SIG-M5 (cell line): Measurements from ENCODE around the gene HIC1.
"Not testable (repeated sequence)": the region's sequence is repeated elsewhere in the genome, so short reads cannot be mapped to it uniquely, and the experiment has no call there.

ENCODE experiments used
- DNase-seq: peaks from one replicate; lab custom pipeline; 2025; lab: John Stamatoyannopoulos, UW

The HIC1 gene, protein sequence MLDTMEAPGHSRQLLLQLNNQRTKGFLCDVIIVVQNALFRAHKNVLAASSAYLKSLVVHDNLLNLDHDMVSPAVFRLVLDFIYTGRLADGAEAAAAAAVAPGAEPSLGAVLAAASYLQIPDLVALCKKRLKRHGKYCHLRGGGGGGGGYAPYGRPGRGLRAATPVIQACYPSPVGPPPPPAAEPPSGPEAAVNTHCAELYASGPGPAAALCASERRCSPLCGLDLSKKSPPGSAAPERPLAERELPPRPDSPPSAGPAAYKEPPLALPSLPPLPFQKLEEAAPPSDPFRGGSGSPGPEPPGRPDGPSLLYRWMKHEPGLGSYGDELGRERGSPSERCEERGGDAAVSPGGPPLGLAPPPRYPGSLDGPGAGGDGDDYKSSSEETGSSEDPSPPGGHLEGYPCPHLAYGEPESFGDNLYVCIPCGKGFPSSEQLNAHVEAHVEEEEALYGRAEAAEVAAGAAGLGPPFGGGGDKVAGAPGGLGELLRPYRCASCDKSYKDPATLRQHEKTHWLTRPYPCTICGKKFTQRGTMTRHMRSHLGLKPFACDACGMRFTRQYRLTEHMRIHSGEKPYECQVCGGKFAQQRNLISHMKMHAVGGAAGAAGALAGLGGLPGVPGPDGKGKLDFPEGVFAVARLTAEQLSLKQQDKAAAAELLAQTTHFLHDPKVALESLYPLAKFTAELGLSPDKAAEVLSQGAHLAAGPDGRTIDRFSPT

DNA sequence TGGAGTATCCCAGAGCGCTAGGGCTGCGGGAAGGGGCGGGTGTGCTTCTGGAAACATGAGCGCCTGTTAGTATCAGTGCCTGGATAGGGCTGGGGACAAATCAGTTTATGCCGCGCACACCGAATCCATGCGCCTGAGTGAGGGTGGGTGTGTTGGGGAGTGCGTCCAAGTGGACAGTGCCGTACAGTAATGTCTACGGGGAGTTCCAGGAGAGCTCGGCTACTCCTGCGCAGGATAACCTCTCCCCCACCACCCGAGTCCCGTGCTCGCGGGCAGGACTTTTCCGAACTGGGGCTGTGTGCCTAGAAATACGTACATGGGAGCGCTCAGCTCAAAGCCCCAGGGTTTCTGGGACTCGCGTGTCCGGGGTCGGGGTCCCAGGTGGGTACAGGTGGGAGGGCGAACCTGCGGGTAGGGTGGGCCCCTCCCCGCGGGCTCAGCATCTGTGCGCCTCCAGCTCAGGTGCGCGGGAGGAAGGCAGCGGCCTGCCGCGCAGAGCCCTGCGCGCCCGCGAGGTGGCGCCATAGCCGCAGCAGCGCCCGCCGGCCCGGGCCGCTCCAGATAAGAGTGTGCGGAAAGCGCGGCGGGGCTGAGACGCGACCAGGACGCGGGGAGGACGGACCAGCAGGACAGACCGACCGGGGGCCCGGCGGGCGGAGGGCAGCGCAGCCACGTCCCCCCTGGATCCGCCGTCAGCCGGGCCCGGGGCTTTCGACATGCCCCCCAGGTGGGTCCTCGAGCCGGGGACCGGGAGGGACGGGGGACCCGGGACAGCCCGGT is at the start of gene HIC1:
Gene HIC1 (plus strand): TSS at position 592 of the 780 bp plus-strand sequence. CDS start 1,588 bp downstream, outside the sequence.
- no peak for DNase-seq

DNA sequence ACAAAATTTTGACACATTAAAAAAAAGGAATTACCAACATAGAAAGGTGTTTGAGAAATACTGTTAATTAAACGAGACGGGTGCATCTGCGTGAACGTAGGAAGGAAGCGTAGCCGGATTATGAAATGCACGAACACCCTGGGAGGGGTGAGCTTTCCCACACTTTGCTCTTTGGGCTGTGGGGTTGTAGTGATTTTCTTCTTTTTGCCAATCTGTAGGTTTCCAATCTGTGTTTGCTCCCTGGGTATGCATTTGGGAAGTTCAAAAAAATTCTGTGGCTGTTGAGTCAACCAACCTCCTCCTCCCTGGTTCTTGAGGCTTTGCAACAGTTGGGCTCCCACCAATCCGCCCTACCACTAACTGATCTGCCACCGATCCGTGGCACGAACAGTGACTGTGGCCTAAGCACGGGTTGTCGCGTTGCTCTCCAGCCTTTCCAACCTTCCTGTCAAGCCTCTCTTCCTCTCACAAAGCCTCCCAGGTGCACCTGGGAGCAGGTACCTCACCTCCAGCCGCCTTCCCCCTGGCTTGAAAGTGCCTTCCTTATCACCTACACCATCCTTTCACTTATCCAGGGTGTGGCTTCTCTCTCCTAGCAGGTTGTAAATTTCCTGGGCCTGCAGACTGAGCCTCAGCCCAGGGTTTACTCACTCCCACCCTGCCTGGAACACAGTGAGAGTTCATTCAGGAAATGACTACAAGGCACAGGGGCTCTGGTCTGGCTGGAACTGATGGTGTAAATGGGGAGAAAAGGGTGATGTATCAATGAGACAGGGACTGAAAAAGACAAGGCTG is 46.4 kb upstream of the HIC1 start:
- DNase-seq, result no peak

DNA sequence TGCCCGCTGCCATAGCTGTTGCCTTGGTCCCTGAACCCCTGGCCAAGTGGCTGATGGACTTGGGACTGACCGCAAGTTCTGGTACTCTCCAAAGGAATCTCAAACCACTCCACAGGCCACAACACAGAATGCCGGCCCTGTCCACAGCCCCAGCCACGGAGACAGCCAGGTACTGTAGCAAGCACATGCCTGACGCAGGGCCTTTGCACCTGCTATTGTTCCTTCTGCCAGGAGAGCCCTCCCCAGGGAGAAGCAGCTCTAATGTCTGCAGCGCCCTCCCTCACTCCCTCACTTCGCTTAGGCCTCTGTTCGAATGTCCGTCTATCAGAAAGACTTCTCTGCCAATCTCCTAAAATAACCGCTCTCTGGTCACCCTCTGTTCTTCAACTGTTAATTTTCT is 45.2 kb upstream of the HIC1 start:
- DNase-seq, result no peak

DNA sequence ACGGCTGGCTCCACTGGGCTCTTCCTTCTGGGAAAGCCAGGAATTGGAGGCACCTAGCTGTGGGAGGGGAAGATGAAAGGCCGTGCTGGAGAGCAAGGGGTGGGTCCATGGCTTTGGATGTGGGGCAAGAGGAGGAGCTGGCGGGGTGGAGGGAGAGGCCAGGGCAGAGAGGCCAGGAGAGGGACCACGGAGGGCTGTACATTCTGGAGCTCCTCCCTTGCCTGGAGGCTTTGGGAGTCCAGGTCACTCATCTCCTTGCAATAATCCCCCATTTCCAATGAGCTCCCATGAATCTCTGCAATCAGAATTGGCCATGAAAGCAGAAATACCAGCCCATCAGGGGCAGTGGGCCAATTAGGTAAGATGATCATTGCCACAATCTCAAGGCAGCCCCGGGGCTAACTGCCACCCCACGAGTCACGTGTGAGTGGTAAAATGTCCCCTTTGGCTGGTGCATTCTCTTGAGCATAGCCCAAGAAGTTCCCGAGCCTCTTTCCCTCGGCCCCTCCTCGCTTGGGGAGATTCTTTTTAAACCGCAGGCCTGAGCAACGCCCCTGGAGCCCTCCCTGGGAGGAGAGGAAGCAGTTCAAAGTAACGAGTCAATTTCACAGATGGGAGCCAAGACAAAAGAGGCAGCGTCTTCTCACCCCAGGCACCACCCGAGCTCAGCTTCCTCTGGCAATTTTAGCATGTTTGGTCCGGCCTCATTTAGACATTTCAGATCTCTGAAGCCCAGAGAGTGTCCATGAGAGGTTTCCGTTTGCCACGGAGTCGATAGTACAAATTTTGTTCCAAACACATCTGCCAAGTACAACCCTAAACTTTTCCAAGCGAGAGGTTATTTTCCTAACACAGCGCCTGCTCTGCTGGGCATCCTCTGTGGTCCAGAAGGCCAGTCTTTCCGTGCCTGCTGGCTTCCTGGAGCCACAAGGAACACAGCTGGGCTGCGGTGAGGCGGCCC is 43.2 kb upstream of the HIC1 start:
- no peak for DNase-seq

DNA sequence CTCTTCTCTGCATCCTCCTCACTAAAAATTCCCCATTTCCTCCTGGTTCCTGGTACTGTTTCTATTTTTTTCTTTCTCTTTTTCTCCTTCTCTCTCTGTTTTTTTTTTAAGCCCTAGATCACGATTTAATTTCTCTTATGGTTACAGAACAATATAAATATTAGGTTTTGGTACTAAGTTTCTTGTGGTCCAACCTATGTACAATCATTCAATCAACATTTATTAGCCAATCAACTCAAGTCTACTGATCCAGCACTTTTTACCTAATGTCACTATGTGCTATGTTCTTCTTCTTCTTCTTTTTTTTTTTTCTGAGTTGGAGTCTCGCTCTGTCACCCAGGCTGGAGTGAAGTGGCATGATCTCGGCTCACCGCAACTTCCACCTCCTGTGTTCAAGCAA is 42.4 kb upstream of the HIC1 start:
- no peak for DNase-seq

DNA sequence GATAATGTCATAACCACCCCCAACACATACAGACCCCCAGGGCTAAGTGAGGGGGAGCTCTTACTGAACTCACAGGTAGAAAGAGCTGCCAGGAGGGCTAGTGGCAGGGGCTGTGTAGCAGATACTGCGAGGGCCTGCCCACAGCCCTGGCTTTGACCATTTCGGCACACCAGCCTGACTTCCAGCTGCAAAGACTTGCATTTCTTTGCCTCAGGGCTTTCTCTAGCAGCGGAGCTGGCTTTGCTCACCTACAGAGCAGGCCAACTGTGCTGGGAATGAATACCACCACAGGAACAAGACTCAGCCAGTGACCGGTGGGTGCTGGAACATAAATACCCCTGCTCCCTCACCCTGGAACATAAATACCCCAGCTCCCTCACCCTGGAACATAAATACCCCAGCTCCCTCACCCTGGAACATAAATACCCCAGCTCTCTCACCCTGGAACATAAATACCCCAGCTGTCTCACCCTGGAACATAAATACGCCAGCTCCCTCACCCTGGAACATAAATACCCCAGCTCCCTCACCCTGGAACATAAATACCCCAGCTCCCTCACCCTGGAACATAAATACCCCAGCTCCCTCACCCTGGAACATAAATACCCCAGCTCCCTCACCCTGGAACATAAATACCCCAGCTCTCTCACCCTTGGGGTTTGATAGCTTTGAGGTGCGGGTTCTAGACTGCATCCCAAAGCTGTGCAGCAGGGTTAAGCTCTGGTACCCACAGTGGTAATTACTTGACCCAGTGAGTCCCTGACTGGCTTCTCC is 41.5 kb upstream of the HIC1 start:
- not testable (repeated sequence) for DNase-seq

DNA sequence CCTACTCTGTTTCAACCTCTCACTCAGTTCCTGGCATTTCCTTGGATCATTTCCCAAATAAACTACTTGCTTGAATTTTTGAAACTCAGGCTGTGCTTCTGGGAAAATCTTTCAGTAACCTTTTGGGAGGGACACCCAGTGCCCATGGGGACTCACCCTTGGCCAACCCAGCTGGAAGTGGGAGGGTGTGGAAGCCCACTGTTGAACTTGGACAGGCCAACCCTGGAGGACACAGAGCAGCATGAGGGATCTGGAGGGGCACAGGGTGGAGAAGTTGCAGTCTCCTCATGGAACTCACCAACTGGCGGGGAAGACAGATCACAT is 40.9 kb upstream of the HIC1 start:
- no peak for DNase-seq

DNA sequence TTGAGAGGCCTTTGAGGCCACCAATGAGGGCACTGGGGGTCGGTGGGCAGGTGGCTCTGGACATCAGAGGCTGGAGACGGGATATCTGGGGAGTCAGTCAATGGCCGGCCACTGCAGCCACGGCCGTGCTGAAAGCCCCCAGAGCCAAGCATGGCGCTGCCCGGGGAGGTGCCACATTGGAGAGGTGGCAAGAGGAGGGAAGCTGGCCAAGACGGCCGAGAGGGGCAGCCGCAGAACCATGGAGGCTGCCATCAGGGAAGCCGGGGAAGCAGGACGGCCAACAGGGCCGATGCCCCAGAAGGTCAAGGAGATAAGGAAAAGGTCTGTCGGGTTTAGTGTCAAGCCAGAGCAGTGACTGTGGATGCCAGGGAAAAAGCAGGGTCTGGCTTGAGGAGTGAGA is 39.6 kb upstream of the HIC1 start:
- DNase-seq, result no peak

DNA sequence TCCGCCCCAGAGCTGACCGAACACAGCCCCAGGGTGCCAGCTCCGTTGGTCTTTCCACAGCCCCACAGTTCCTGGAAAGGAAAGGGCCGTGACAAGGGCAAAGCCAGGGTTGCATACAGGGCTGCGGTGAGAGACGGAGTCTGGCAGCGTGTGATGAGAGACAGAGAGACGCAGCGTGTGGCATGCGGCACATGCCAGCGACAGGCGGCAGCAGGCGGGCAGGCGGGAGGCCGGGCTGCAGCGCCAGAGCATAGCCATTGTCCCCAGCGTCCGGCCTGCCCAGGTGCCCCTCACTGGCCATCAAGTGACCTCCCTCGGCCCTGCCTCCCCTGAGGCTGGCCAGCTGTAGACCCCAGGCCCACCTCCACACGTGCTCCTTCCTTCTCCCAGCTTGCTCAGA is 38.4 kb upstream of the HIC1 start:
- no peak for DNase-seq

DNA sequence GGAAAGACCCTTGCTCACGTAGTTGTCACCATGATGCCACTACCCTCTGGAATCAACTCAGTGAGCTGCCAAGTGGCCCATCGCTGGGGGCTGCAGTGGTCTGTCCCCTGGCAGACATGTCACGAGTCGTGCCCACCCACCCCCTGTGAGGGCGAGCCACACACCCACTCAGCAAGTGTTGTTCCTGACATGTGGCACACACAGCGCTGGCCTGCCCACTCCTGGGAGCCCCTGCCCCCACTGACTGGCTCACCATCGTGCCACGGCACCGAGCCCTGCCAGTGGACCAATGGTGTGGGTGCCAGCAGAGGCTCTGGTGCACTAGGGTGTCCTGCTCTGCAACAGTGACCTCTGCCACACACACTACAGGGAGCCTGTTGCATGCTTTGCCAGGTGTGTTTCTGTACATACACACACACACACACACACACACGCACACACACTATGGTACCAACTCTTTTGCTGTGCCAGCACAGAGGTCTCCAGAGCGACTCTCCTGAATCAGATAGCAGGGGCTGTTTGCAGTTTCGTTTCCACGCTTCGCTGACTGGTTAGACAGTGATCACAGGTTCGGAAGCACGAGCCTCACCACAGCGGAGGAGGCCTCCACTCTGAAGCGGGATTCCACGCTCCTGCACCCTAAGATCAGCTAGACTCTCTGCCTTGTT is 37.5 kb upstream of the HIC1 start:
- no peak for DNase-seq

DNA sequence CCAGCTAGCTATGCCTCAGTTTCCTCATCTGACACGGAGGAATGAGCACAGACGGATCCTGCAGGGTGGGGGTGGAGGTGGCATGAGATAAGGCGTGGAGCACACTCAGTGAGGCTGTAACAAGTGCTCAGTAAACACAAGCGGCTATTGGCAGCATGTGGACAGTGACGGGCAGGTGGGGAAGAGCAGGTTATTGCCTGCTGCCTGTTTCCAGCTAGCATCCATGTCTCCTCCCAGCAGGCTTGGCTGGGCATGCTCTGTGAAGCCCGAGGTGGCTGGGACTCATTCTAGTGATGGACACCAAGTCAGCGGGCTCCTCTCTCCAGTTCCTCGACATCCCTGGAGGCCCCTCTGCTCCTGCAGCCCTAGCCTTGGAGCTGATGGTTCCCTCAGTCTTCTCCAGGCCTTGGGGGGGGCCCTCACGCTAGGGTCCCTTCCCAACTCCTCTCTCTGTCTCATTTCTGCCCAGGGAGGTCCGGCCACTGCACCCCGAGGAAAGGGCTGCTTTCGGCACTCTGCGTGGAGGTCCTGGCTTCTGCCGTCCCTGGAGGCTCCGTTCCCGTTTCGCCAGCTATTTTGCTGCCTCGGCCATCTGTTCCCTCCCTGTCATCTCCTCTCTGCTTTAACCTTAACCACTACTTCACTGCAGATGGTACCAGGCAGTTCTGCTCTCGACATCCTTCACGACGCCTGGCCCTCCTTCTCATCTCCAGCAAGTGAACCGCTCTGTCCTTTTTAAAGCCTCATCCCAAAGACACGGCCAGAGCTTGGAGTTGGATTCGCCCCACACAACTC is 36.0 kb upstream of the HIC1 start:
- no peak for DNase-seq

DNA sequence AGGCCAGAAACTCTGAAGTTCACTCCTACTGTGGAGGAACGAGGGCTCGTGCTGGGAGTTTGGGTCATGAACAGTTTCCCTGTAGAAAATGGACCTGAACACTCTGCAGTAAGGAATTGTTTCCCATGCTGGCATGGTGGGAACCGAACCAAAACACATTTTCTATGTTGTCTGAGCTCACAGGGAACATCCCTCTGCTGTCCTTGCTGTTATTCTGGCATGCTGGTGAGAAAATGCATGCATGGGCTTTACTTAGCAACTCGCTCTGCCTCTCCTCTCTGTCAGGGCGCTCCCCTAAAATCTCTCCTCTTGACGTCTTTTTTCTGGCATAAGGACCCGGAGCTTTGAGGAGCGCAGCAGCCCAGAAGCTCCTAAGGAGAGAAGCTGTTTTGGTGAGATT is 35.2 kb upstream of the HIC1 start:
- DNase-seq, result no peak

DNA sequence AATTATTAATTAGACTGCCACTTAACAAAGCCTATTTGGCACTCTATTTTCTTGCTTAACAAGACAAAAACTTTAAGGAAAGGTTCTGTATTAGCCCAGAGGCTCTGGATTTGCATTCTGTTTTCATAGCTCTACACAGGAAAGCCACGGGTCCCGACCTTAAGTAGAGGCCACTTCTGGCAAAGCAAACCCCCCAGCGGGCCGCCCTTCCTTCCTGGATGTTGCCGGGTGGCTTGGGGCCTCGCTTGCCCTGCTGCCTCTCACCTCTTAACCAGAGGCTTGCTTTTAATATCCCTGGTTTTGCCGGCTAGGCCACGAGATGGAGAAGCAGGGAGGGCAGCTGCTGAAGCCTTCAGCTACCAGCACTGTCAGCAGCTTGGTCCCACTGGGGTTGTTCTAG is 34.2 kb upstream of the HIC1 start:
- no peak for DNase-seq

DNA sequence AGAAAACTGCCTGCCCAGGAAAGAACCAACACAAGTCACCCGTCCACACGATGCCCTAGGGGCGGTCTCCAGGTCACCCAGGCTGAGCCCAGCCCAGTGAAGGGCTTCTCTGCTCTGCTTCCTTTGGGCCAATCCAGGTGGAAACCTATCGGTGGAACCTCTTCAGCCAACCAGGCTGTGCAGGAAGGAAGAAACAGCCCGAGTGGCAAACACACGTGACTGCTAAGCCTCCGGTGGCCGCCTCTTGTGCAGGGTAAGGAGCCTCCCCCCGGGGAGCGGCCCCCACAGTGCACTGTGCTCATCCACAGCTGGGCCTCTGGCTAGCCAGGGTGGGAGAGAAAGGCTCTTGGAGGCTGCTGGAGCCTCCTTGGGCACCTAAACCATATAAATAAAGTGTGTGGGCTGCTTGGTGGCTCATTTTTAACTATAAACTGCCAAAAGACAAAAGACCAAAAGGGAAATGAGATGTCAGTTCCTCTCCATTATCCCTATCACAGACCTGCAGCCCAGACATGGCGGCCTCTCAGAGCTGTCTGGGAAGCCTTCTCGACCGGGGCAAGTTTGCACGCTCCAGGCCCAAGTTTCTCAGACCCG is 32.2 kb upstream of the HIC1 start:
- DNase-seq, result no peak

DNA sequence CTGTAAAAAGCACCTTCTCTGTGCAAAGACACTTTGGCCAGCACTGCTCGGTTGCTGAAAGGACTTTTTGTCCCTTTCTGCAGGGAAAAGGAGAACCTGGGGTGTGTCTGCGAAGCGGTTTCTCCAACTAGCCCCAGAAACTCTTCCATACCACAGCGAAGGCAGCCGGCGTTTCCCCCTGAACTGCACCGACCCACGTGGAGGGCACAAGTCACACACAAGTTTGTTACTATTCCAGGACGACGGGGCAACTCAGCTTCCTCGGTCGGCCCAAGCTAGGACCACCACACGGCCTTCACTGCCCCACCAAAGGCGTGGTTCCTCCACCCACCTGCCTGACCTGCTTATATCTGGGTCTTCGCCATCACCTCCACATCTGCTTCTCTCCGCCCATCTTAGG is 31.6 kb upstream of the HIC1 start:
- no peak for DNase-seq

DNA sequence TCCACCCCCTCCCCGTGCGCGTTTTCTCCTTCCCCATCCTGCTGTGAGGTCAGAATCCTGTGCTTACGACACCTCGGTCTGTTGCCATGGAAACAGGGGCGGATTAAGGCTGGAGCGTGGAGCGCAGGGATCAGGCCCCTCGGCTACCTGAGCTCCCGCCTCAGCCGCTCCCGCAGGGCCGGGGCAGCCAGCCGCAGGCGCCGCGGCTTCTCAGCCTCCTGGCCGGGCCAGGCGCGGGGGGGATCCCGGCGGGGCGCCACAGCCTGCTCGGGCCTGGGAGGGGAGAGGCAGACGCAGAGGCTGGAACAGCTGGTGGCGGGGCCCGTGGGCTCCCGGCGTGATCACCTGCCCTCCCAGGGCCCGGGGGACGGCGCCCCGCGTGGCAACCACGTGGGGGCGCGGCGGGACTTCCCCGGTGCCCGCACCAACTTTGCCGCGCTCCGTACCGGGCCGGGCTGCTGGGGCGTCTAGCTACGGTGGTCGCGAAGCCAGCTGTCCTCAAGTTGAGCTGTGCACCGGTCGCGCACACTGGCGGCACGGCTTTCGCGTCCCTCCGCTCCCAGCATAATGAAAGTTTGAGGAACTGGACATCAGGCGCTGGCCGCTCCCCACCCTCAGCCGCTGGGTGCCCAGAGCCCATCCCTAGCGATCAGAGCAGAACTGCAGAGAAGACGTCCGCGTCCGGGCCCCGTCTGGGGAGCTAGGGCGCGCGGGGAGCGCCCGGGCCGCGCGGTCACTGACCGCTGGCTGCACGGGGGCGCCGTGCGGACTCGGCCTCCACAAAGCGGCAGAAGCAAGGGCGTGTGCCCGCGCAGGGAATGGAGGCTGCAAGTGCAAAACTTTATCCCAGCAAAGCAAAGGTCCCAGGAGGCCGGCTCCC is 31.0 kb upstream of the HIC1 start:
- no peak for DNase-seq

DNA sequence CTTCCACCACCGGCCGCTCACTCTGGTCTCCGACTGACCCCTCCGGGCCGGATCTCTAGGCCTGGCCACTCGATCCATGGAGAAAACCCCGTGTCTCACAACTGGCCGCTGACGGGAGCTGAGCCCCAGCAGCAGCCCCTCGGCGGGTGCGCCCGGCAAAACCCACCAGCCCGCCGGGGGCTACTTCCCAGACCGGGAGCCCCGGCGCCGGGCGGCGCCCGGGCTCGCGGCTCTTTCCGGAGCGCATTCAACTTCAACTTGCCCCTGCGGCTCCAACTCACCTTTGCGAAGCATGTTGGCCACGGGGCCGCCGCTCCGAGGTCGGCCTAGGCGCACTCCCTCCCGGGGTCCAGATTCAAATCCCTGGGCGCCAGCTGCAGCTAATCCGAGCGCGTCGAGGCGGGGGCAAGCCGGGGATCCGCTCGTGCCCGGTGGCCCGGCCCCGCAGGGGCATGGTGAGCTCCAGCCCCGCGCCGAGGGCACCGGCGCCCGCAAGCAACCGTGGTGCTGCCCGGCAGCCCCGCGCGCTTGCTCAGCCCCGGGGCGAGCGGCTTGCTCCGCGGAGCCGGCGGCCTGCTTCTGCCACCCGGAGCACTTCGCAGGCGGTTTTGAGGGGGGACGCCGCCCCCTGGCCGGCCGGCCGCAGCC is 30.2 kb upstream of the HIC1 start:
- no peak for DNase-seq
